ENCODE measurements around the gene ZNF620. TPM values are rescaled to one million over a fixed set of nuclear protein-coding genes. Genes with fewer than 3 reads are reported as not detected.

The ZNF620 gene
- total RNA-seq, 4 donors from 2014 or later, result 1.3 to 12.4 (median 5.9) TPM; not detected in 1

- intact Hi-C loops (cut with DNase I; ENCODE audit: low total_unique reads), result no loop called here
- Histone ChIP-seq H3K4me3 (no peak overlapping the region), H3K9me3 (no peaks in the 10 kb centered on the region)
Observed at GRCh38 chr3:40504636-40505430, 1.0 kb upstream of the ZNF620 start.

GRCh38 chr3:40511031-40511718, 5.3 kb downstream of the ZNF620 start:
- Histone ChIP-seq H3K9me3 (no peaks in the 10 kb centered on the region), H3K27me3 (no peaks in the 10 kb centered on the region), H3K4me3 (no peak overlapping the region), H3K27ac (no peak overlapping the region), H3K36me3 (no peaks in the 10 kb centered on the region), H3K4me1 (no peaks in the 10 kb centered on the region)
- TF ChIP-seq POLR2A (IDR thresholded peaks at IDR 0.05) (no peak), CTCF (IDR thresholded peaks at IDR 0.05) (no peak)
- intact Hi-C loops (cut with DNase I; ENCODE audit: low total_unique reads), result no loop called here
- no peak for DNase-seq

More at GRCh38 chr3:40504636-40505430, 1.0 kb upstream of the ZNF620 start:
- no peak for TF ChIP-seq POLR2A (IDR thresholded peaks at IDR 0.05)
- no peak for TF ChIP-seq CTCF (IDR thresholded peaks at IDR 0.05)
- H3K27ac ChIP-seq, result peak overlapping the region; percentile 66 to 72
- peaks cover 0 to 3% of the 10 kb centered on the region in 2 donors for H3K4me1 ChIP-seq
- no peaks in the 10 kb centered on the region for H3K27me3 ChIP-seq
- peak in 1 of 2 donors; percentile 53 for DNase-seq
- H3K36me3 ChIP-seq, result no peaks in the 10 kb centered on the region

GRCh38 chr3:40516201-40516600, 10.4 kb downstream of the ZNF620 start:
- intact Hi-C loops (cut with DNase I; ENCODE audit: low total_unique reads), result no loop called here
- no peak overlapping the region for H3K27ac ChIP-seq
- H3K36me3 ChIP-seq, result no peaks in the 10 kb centered on the region
- no peaks in the 10 kb centered on the region for H3K4me1 ChIP-seq
- H3K4me3 ChIP-seq, result no peak overlapping the region
- no peaks in the 10 kb centered on the region for H3K9me3 ChIP-seq
- DNase-seq, result no peak
- TF ChIP-seq CTCF (IDR thresholded peaks at IDR 0.05) (no peak), POLR2A (IDR thresholded peaks at IDR 0.05) (no peak)
- H3K27me3 ChIP-seq, result no peaks in the 10 kb centered on the region

DNA sequence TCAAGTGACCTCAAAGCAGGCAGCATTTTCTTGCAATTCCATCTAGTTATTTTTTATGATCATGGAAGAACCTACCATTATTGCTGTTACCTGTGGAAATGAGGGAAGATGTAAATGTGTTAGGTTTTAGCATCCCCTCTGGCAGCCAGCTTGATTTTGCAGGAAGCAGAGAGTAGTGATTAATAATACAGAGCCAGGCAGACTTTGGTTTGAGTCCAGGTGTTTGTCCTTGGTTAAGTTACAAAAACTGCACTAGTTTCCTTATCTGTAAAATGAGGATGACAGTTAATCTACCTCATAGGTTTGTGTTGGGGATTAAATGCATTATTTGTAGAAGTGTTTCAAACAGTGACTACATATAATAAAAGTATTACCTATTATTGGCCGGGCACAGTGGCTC, 12.2 kb downstream of the ZNF620 start:
- Histone ChIP-seq H3K27ac (no peak overlapping the region), H3K4me1 (no peaks in the 10 kb centered on the region), H3K27me3 (no peaks in the 10 kb centered on the region), H3K9me3 (no peaks in the 10 kb centered on the region), H3K4me3 (no peak overlapping the region), H3K36me3 (no peaks in the 10 kb centered on the region)
- TF ChIP-seq CTCF (IDR thresholded peaks at IDR 0.05) (no peak), POLR2A (IDR thresholded peaks at IDR 0.05) (no peak)
- DNase-seq, result no peak
- intact Hi-C loops (cut with DNase I; ENCODE audit: low total_unique reads), result no loop called here

GRCh38 chr3:40518848-40519247, 13.0 kb downstream of the ZNF620 start:
- Histone ChIP-seq H3K27me3 (no peaks in the 10 kb centered on the region), H3K4me1 (no peaks in the 10 kb centered on the region), H3K4me3 (no peak overlapping the region), H3K36me3 (no peaks in the 10 kb centered on the region), H3K9me3 (no peaks in the 10 kb centered on the region), H3K27ac (no peak overlapping the region)
- no peak for DNase-seq
- intact Hi-C loops (cut with DNase I; ENCODE audit: low total_unique reads), result no loop called here
- no peak for TF ChIP-seq POLR2A (IDR thresholded peaks at IDR 0.05)
- TF ChIP-seq CTCF (IDR thresholded peaks at IDR 0.05), result no peak
